ENCODE data around the gene GAN.

- TF ChIP-seq CTCF (IDR thresholded peaks at IDR 0.05; ENCODE audit: insufficient read depth, low read length) (no peak), POLR2AphosphoS5 (IDR thresholded peaks at IDR 0.05; ENCODE audit: low read depth) (no peak), SPI1 (IDR thresholded peaks at IDR 0.05; ENCODE audit: borderline replicate concordance, low read depth) (no peak)
Measured at GRCh38 chr16:81427219-81427618, 112.5 kb downstream of the GAN start.

Data from HL-60 (cell line).